AG09319 (cell line): ENCODE data around the gene KRTAP10-2.
"Not testable (repeated sequence)": the region's sequence is repeated elsewhere in the genome, so short reads cannot be mapped to it uniquely, and the experiment has no call there.

ENCODE experiments used
- DNase-seq: peaks from one replicate; pipeline ENCODE4 v3.0.0-alpha.2; 2010; ENCODE audit warnings: low read depth; ENCODE audit errors: extremely low read depth
- TF ChIP-seq, protein P1 (sequence below): IDR thresholded peaks from 2 replicates; pipeline ENCODE4 v1.5.1; 2011; ENCODE audit warnings: low read depth, mild to moderate bottlenecking, inconsistent platforms, low read length, moderate library complexity

KRTAP10-2 gene

DNA sequence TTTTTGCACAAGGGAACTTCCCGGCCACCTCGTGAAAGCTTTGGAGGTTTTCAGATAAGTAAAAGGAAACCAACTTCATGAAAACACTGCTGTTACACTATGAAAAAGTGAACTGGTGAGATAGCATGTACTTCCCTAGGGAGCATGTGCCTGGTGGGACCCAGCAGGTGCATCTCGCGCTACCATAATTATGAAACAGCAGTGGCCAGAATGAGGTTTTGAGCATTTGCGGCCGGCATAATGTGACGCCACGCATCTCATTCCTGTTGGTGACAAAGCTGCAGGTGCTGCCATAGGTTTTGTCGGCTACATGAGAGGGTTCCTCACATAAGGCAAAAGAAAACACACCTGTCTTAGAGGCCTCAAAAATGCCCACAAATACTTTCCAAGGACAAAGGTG, 5.6 kb upstream of the KRTAP10-2 start:
- TF ChIP-seq, protein P1, sequence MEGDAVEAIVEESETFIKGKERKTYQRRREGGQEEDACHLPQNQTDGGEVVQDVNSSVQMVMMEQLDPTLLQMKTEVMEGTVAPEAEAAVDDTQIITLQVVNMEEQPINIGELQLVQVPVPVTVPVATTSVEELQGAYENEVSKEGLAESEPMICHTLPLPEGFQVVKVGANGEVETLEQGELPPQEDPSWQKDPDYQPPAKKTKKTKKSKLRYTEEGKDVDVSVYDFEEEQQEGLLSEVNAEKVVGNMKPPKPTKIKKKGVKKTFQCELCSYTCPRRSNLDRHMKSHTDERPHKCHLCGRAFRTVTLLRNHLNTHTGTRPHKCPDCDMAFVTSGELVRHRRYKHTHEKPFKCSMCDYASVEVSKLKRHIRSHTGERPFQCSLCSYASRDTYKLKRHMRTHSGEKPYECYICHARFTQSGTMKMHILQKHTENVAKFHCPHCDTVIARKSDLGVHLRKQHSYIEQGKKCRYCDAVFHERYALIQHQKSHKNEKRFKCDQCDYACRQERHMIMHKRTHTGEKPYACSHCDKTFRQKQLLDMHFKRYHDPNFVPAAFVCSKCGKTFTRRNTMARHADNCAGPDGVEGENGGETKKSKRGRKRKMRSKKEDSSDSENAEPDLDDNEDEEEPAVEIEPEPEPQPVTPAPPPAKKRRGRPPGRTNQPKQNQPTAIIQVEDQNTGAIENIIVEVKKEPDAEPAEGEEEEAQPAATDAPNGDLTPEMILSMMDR = no peak
- DNase-seq = no peak

DNA sequence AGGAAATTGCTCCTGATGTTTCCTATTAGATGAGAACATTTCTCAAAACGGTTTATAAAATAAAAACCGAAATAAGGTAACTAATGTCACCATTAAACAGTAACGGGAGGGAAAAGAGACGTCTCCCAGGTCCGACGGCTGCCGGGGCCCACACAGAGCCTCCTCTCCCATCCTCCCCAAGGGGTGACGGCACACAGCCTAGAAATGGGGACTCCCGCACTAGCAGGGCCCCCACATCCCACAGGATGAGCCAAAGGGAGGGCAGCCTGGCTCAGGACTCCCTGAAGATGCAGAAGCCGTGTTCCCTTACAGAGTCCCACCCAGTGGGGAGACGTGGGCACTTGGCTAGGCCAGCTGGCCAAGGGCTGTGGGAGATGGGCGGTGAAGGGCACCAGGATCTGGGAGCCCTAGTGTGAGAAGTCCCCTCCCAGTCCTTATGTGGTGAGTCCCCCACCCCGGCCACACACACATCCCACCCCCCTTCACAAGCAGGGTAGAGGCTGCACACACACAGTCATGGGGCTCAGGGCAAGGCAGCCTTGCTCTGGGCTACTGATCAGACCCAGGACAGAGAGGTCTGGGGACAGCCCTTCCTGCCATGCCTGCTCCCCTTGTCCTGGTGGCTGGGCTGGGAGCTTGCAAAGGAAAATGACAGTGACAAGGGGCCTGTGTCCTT, 4.0 kb upstream of the KRTAP10-2 start:
- TF ChIP-seq, protein P1 = no peak
- no peak for DNase-seq

DNA sequence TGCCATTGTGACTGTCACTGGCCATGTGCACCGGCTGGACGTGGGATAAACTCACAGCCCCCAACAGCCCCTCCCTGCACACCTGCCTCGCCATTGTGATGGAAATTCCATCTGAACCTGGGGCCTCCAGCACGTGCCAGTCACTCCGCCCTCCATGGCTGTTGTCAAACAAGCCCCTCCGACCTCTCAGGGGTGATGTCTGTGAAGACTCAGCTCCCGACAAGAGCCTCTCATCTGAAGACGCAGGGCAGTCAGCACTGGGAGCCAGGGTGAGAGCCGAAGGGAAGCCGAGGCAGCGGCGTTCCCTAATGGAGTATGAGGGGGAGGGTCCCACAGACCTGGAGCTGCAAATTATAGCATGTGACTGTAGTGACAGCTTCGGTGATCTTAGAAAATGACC, 1.4 kb upstream of the KRTAP10-2 start:
- TF ChIP-seq, protein P1 = no peak
- DNase-seq = no peak

DNA sequence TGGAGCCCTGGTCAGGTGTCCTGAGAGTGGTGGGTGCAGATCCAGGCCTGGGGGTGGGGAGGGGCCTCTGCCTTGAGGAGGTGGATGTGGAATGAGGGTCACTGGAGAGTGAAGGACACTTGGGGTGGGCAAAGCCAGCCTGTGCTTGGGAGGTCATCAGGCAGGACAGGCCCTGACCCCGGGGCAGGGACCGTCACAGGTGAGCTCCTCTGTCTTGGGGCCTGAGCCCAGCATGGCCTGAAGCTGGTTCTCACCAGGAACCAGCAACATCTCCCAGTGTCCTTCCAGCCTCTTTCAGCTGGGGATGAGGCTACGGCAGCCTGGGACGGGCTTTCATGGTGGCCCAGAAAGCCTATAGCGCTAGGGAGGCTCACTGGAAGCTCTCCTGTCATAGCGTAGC, 831 bp upstream of the KRTAP10-2 start:
- no peak for DNase-seq

DNA sequence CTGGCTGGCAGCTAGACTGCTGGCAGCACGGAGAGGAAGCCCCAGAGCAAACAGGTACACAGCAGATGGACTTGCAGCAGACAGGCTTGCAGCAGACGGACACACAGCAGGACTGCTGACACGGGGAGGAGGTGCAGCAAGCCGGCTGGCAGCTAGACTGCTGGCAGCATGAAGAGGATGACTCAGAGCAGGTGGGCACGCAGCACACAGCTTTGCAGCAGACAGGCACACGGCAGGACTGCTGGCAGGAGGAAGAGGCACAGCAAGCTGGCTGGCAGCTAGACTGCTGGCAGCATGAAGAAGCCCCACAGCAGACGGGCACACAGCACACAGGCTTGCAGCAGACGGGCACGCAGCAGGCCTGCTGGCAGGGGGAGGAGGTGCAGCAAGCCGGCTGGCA, 498 bp downstream of the KRTAP10-2 start:
- TF ChIP-seq, protein P1 = no peak
- no peak for DNase-seq

More for the DNA sequence above, 831 bp upstream of the KRTAP10-2 start:
- TF ChIP-seq, protein P1 = no peak

DNA sequence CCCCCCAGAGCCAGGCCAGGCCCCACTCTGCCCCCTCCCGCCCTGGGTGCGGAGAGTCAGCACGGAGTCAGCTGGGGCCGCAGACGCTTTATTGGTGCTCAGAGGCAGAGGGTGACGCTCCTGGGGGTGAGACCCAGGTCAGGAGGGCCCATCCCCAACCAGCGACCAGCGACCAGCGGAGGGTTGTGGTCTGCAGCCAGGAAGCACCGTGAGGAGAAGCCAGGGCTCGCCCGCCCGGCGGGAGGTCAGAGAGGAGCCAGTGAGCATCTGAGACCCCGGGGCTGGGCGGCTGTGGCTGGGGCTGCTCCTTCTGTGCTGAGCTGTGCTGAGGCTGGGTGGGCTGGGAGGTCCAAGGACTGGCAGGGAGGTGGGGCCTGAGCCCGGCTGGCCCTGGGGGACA, 1.0 kb downstream of the KRTAP10-2 start:
- DNase-seq = not testable (repeated sequence)

DNA sequence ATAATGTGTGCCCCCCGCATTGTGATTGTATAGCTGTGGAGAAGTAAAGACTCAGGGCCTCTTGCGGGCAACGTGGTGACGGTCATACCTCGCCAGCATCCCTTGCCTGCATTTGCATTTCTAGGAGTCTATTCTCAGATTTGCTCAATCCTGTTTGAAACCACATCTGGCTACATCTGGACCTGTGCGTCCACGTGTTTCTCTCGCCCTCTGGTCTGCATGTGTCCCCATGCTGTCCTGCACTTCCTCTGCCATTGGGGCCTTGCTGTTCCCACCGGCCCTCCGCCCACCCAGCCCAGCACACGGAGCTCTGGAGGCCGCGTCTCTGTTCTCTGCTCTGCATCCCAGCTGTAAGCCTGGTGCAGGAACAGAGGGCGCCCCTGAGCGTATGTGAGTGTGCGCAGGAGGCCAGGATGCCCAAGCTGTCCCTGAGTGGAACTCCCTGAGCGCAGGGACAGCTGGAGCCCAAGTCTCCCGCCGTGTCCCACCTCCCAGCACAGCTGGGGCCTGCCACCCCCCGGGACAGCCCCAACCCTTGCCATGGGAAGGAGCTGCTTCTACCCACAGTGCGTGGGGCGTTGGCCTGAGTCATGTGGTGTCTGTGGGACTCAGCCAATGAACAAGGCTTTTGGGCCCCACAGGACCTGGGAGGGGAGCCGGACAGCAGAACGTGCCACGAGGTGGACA, 1.6 kb downstream of the KRTAP10-2 start:
- TF ChIP-seq, protein P1 = no peak
- DNase-seq = no peak
